Stomach (tissue), 4 donors: ENCODE measurements around the gene LRRC7.

Experiments
- CTCF ChIP-seq, 7 experiments: fragments of 450-650 bp in 4 of 7; fragments of 200-600 bp in 3 of 7; sonication (generic) in 3 of 7; IDR thresholded peaks; one replicate each; pipeline ENCODE4 v1.5.1; 2016 to 2019; ENCODE audit warnings: antibody characterized with exemption in 7 of 7, control low read depth in 2 of 7, mild to moderate bottlenecking in 1 of 7
- POLR2A ChIP-seq, 4 donors: fragments of 450-650 bp; IDR thresholded peaks; one replicate each; pipeline ENCODE4 v1.6.1; 2016; ENCODE audit warnings: antibody characterized with exemption in 4 of 4, control low read depth in 2 of 4, mild to moderate bottlenecking in 1 of 4, moderate library complexity in 1 of 4

- TF ChIP-seq CTCF (IDR thresholded peaks at IDR 0.05) (peak in 3 of 7 experiments; percentile 39 to 51 (median 43)), POLR2A (IDR thresholded peaks at IDR 0.05) (no peak)
Observed at GRCh38 chr1:69737527-69738185, 169.9 kb downstream of the LRRC7 start.
